HEK293 (cell line): ENCODE results near the gene ATCAY.

Experiments
- ELK4 ChIP-seq: IDR thresholded peaks from 2 replicates; pipeline ENCODE4 v1.6.1; 2011; ENCODE audit warnings: mild to moderate bottlenecking, low read depth, low read length, borderline replicate concordance
- FEZF1 ChIP-seq: fragments of 450-650 bp; formaldehyde crosslinking; IDR thresholded peaks from 2 replicates; pipeline ENCODE4 v1.5.1; 2016; ENCODE audit warnings: missing biosample characterization, missing genetic modification characterization
- SP7 ChIP-seq: fragments of 450-650 bp; formaldehyde crosslinking; IDR thresholded peaks from 2 replicates; pipeline ENCODE4 v1.5.1; 2016; ENCODE audit warnings: missing biosample characterization, missing genetic modification characterization
- ZNF571 ChIP-seq: fragments of 450-650 bp; formaldehyde crosslinking; IDR thresholded peaks from 2 replicates; pipeline ENCODE4 v1.5.0; 2017; ENCODE audit warnings: missing biosample characterization, missing genetic modification characterization
- ZNF785 ChIP-seq: fragments of 450-650 bp; formaldehyde crosslinking; IDR thresholded peaks from 2 replicates; pipeline ENCODE4 v1.5.1; 2016; ENCODE audit warnings: missing biosample characterization, missing genetic modification characterization
- TF ChIP-seq, protein P1 (sequence below): fragments of 450-650 bp; formaldehyde crosslinking; IDR thresholded peaks from 2 replicates; pipeline ENCODE4 v1.5.1; 2016; ENCODE audit warnings: missing biosample characterization, missing genetic modification characterization
- TF ChIP-seq, protein P2 (sequence below): fragments of 450-650 bp; formaldehyde crosslinking; IDR thresholded peaks from 2 replicates; pipeline ENCODE4 v1.5.1; 2016; ENCODE audit warnings: missing biosample characterization, missing genetic modification characterization

DNA sequence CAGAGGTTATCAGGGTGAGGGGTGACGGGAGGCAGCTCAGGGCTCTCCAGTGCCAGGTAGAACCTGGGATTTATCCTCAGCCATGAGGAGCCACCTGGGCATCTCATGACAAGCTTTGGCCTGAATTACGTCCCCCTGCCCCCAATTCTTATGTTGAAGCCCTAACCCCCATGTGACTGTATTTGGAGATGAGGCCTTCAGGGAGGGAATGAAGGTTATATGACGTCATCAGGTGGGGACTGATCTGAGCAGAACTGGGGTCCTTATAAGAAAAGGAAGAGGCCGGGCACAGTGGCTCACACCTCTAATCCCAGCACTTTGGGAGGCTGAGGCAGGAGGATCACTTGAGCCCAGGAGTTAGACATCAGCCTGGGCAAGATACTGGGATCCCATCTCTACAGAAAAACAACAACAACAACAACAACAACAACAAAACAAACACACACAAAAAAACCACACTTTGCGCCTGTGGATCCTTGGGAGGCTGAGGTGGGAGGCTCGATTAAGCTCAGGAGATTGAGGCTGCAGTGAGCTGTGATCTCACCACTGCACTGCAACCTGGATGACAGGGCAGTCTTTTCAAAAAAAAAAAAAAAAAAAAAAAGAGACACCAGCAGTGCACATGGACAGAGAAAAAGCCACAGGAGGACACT is 30.0 kb upstream of the ATCAY start:
- no peak for TF ChIP-seq ZNF785
- TF ChIP-seq ELK4: no peak
- no peak for TF ChIP-seq SP7 (tag by site-specific recombination)
- TF ChIP-seq, protein P1, sequence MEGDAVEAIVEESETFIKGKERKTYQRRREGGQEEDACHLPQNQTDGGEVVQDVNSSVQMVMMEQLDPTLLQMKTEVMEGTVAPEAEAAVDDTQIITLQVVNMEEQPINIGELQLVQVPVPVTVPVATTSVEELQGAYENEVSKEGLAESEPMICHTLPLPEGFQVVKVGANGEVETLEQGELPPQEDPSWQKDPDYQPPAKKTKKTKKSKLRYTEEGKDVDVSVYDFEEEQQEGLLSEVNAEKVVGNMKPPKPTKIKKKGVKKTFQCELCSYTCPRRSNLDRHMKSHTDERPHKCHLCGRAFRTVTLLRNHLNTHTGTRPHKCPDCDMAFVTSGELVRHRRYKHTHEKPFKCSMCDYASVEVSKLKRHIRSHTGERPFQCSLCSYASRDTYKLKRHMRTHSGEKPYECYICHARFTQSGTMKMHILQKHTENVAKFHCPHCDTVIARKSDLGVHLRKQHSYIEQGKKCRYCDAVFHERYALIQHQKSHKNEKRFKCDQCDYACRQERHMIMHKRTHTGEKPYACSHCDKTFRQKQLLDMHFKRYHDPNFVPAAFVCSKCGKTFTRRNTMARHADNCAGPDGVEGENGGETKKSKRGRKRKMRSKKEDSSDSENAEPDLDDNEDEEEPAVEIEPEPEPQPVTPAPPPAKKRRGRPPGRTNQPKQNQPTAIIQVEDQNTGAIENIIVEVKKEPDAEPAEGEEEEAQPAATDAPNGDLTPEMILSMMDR (tag by site-specific recombination): no peak
- TF ChIP-seq, protein P2, sequence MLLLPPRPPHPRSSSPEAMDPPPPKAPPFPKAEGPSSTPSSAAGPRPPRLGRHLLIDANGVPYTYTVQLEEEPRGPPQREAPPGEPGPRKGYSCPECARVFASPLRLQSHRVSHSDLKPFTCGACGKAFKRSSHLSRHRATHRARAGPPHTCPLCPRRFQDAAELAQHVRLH (tag by site-specific recombination): no peak
- no peak for TF ChIP-seq ZNF571 (tag by site-specific recombination)
- no peak for TF ChIP-seq FEZF1 (tag by site-specific recombination)
